HCT116 (cell line): ENCODE data around the gene CHL1. TPM values are rescaled to one million over a fixed set of nuclear protein-coding genes. Genes with fewer than 3 reads are reported as not detected.

Source experiments
- ATAC-seq: fragments of 200-7000 bp; cut with Tn5 transposase; 2 replicates; pipeline ENCODE4 v1.9.1; 2020; ENCODE audit warnings: mild to moderate bottlenecking, moderate library complexity
- BruUV-seq: library from RNA; stranded (reverse); fragments of 400-500 nt; replicated peaks from 2 replicates; lab custom pipeline; 2021; lab: Mats Ljungman, UMichigan
- CTCF ChIA-PET: fragments of 300-600 bp; sonication (Branson Sonifier 250); formaldehyde crosslinking; loops from one replicate; lab custom pipeline; 2021; ENCODE audit warnings: antibody characterized with exemption; lab: Charles Lee
- POLR2A ChIA-PET: fragments of 300-600, 350-600 bp; sonication (Branson Sonifier 250); formaldehyde crosslinking; loops from one replicate; lab custom pipeline; 2021; ENCODE audit warnings: antibody characterized with exemption; lab: Charles Lee
- RAD21 ChIA-PET, 2 experiments: fragments of 300-600 bp; sonication (Branson Sonifier 250); formaldehyde crosslinking; loops; one replicate each; lab custom pipeline; 2023; ENCODE audit warnings: low total read pairs in 2 of 2; ENCODE audit not compliant: uncharacterized antibody in 2 of 2, unreplicated experiment in 2 of 2, low non-redundant PET in 1 of 2; lab: Charles Lee
- DNase-seq: peaks from one replicate; pipeline ENCODE4 v3.0.0-alpha.2; 2010; ENCODE audit warnings: low read depth, low spot score
- H2AFZ ChIP-seq: fragments of 200-600 bp; shearing (Covaris generic), sonication (generic); 2 replicates; pipeline ENCODE4 v1.6.1; 2017; ENCODE audit warnings: low read depth, mixed run types, mixed read lengths, antibody characterized with exemption, low read length; ENCODE audit not compliant: poor library complexity, severe bottlenecking
- H3K27ac ChIP-seq: 2 replicates; pipeline ENCODE4 v1.5.1; 2012; ENCODE audit warnings: low read depth, low read length
- H3K27me3 ChIP-seq: fragments of 200-600 bp; sonication (generic); 2 replicates; pipeline ENCODE4 v1.6.1; 2016; ENCODE audit warnings: mixed run types, low read length, mixed read lengths; ENCODE audit not compliant: insufficient read depth
- H3K36me3 ChIP-seq, 2 experiments: fragments of 200-500 bp in 1 of 2; fragments of 200-600 bp in 1 of 2; sonication (Bioruptor generic) in 1 of 2; sonication (generic) in 1 of 2; 2 replicates each; pipeline versions ENCODE4 v1.5.1 to v1.6.1; 2014 to 2016; ENCODE audit warnings: low read length in 2 of 2, inconsistent platforms in 1 of 2, mixed read lengths in 1 of 2, mixed run types in 1 of 2; ENCODE audit not compliant: insufficient read depth in 2 of 2, control insufficient read depth in 1 of 2
- H3K4me1 ChIP-seq, 2 experiments: fragments of 200-600 bp in 1 of 2; sonication (generic) in 1 of 2; 2 replicates each; pipeline versions ENCODE4 v1.5.1 to v1.6.1; 2012 to 2017; ENCODE audit warnings: low read length in 2 of 2, inconsistent platforms in 1 of 2, mild to moderate bottlenecking in 1 of 2, mixed read lengths in 1 of 2, mixed run types in 1 of 2, moderate library complexity in 1 of 2; ENCODE audit not compliant: insufficient read depth in 2 of 2, control insufficient read depth in 1 of 2
- H3K4me2 ChIP-seq: fragments of 200-600 bp; sonication (generic); 2 replicates; pipeline ENCODE4 v1.6.1; 2017; ENCODE audit warnings: mixed run types, low read length, mixed read lengths
- H3K4me3 ChIP-seq, 2 experiments: fragments of 200-600 bp in 1 of 2; sonication (generic) in 1 of 2; replicated peaks in 1 of 2; 2 replicates each; pipeline ENCODE4 v1.5.1; 2011 to 2016; ENCODE audit warnings: low read length in 2 of 2, control low read depth in 1 of 2, low read depth in 1 of 2, mild to moderate bottlenecking in 1 of 2, mixed read lengths in 1 of 2, mixed run types in 1 of 2
- H3K79me2 ChIP-seq: fragments of 200-600 bp; sonication (generic); 2 replicates; pipeline ENCODE4 v1.6.1; 2017; ENCODE audit warnings: mild to moderate bottlenecking, mixed run types, low read length, moderate library complexity, mixed read lengths; ENCODE audit not compliant: insufficient read depth
- H3K9ac ChIP-seq: fragments of 200-600 bp; sonication (generic); 2 replicates; pipeline ENCODE4 v1.6.1; 2016; ENCODE audit warnings: low read length, mixed read lengths
- H3K9me2 ChIP-seq: fragments of 200-600 bp; sonication (generic), shearing (Covaris generic); 2 replicates; pipeline ENCODE4 v1.6.1; 2017; ENCODE audit warnings: mixed run types, mild to moderate bottlenecking, moderate library complexity; ENCODE audit not compliant: insufficient read depth
- H3K9me3 ChIP-seq, 2 experiments: fragments of 200-500 bp in 1 of 2; fragments of 200-600 bp in 1 of 2; sonication (Bioruptor generic) in 1 of 2; sonication (generic) in 1 of 2; 2 replicates each; pipeline ENCODE4 v1.6.1; 2014 to 2017; ENCODE audit warnings: low read length in 2 of 2, mixed read lengths in 2 of 2, inconsistent platforms in 1 of 2, low read depth in 1 of 2, mild to moderate bottlenecking in 1 of 2, mixed run types in 1 of 2, moderate library complexity in 1 of 2; ENCODE audit not compliant: control insufficient read depth in 1 of 2, insufficient read depth in 1 of 2
- H4K20me1 ChIP-seq: fragments of 200-600 bp; sonication (generic), shearing (Covaris generic); 2 replicates; pipeline ENCODE4 v1.6.1; 2017; ENCODE audit warnings: mixed run types, mild to moderate bottlenecking, moderate library complexity; ENCODE audit not compliant: insufficient read depth
- ATF3 ChIP-seq: IDR thresholded peaks from 2 replicates; pipeline ENCODE4 v1.6.1; 2012
- CBX3 ChIP-seq: IDR thresholded peaks from 2 replicates; pipeline ENCODE4 v1.6.1; 2012; ENCODE audit warnings: low read depth
- EGR1 ChIP-seq: IDR thresholded peaks from 2 replicates; pipeline ENCODE4 v1.6.1; 2012; ENCODE audit warnings: low read depth
- EZH2 ChIP-seq: fragments of 200-600 bp; sonication (generic); IDR thresholded peaks from 2 replicates; pipeline ENCODE4 v1.6.1; 2017; ENCODE audit warnings: antibody characterized with exemption, mixed run types
- EZH2phosphoT487 ChIP-seq: fragments of 200-600 bp; IDR thresholded peaks from 2 replicates; pipeline ENCODE4 v1.6.1; 2018; ENCODE audit warnings: antibody characterized with exemption, borderline replicate concordance
- FOSL1 ChIP-seq: IDR thresholded peaks from 2 replicates; pipeline ENCODE4 v1.6.1; 2012; ENCODE audit warnings: low read depth
- JUND ChIP-seq: IDR thresholded peaks from 2 replicates; pipeline ENCODE4 v1.6.1; 2012
- MAX ChIP-seq: IDR thresholded peaks from 2 replicates; pipeline ENCODE4 v1.6.1; 2012
- POLR2A ChIP-seq: IDR thresholded peaks from 2 replicates; pipeline ENCODE4 v1.7.0; 2011; ENCODE audit warnings: borderline replicate concordance; ENCODE audit not compliant: insufficient read depth, insufficient read length; ENCODE audit errors: extremely low read depth
- POLR2AphosphoS5 ChIP-seq: IDR thresholded peaks from 2 replicates; pipeline ENCODE4 v1.6.1; 2011; ENCODE audit warnings: mild to moderate bottlenecking, low read depth, low read length, moderate library complexity
- RAD21 ChIP-seq: IDR thresholded peaks from 2 replicates; pipeline ENCODE4 v1.6.1; 2012; ENCODE audit warnings: low read depth, mild to moderate bottlenecking
- REST ChIP-seq: IDR thresholded peaks from 2 replicates; pipeline ENCODE4 v1.6.1; 2012; ENCODE audit warnings: low read depth
- SIN3A ChIP-seq: IDR thresholded peaks from 2 replicates; pipeline ENCODE4 v1.6.1; 2012; ENCODE audit warnings: low read depth
- TCF7L2 ChIP-seq: IDR thresholded peaks from 2 replicates; pipeline ENCODE4 v1.7.0; 2011; ENCODE audit warnings: borderline replicate concordance, inconsistent platforms; ENCODE audit not compliant: insufficient read depth, insufficient read length; ENCODE audit errors: extremely low read depth
- ZFX ChIP-seq: fragments of 450-650 bp; IDR thresholded peaks from 2 replicates; pipeline ENCODE4 v1.6.1; 2017
- ZNF274 ChIP-seq: fragments of 200-500 bp; sonication (Bioruptor generic); IDR thresholded peaks from 2 replicates; pipeline ENCODE4 v1.6.1; 2014; ENCODE audit warnings: mild to moderate bottlenecking, low read depth, low read length, inconsistent platforms
- intact Hi-C: fragments of 100-400 bp; cut with micrococcal nuclease; formaldehyde crosslinking; loops from 2 replicates; pipeline ENCODE4 v1.10.0; 2022
- total RNA-seq: library from RNA; stranded (reverse); gene quantifications from one replicate; pipeline ENCODE4 v1.2.1, GENCODE V29; 2021; ENCODE audit not compliant: unreplicated experiment

Gene CHL1
- total RNA-seq, 1 experiment from 2014 or later: not detected

GRCh38 chr3:249587-250262, 53.2 kb downstream of the CHL1 start (continued):
- TF ChIP-seq ZFX (no peak), RAD21 (no peak)

- DNase-seq (no peak), ATAC-seq (no peak)
- intact Hi-C loops: no loop called here
- Histone ChIP-seq H3K79me2 (no peaks in the 10 kb centered on the region), H3K27me3 (no peaks in the 10 kb centered on the region), H3K4me1 (no peaks in the 10 kb centered on the region), H3K4me3 (no peak overlapping the region), H3K9ac (no peak overlapping the region), H4K20me1 (no peaks in the 10 kb centered on the region), H3K36me3 (no peaks in the 10 kb centered on the region), H3K9me2 (no peaks in the 10 kb centered on the region), H2AFZ (no peak overlapping the region), H3K9me3 (peaks cover 5 to 10% of the 10 kb centered on the region in 2 experiments; a peak in 2 of 4 replicates), H3K27ac (no peak overlapping the region), H3K4me2 (no peak overlapping the region)
- ChIA-PET RAD21 (no interaction called here), CTCF (no interaction called here), POLR2A (no interaction called here)
- no TSS peak for BruUV-seq
- TF ChIP-seq ATF3: no peak
- TF ChIP-seq MAX: no peak
- no peak for TF ChIP-seq EGR1
- no peak for TF ChIP-seq ZFX
- no peak for TF ChIP-seq EZH2
- TF ChIP-seq CBX3: no peak
- TF ChIP-seq EZH2phosphoT487: no peak
- TF ChIP-seq POLR2AphosphoS5: no peak
- TF ChIP-seq RAD21: no peak
- no peak for TF ChIP-seq ZNF274
- no peak for TF ChIP-seq JUND
- TF ChIP-seq POLR2A: no peak
- TF ChIP-seq TCF7L2: no peak
- TF ChIP-seq FOSL1: no peak
- no peak for TF ChIP-seq SIN3A
- no peak for TF ChIP-seq REST
Measured at GRCh38 chr3:256501-256900, 59.9 kb downstream of the CHL1 start.
